Raji (cell line): ENCODE data around the gene LHX1.

Experiments used
- POLR2A ChIP-seq: IDR thresholded peaks from 2 replicates; pipeline ENCODE4 v1.6.1; 2011; ENCODE audit warnings: low read depth, low read length, control low read depth; ENCODE audit not compliant: insufficient read depth

Gene LHX1

GRCh38 chr17:36919407-36919968 is 17.8 kb upstream of the LHX1 start:
- TF ChIP-seq POLR2A, result no peak

GRCh38 chr17:36920032-36921005 is 17.0 kb upstream of the LHX1 start:
- no peak for TF ChIP-seq POLR2A

DNA sequence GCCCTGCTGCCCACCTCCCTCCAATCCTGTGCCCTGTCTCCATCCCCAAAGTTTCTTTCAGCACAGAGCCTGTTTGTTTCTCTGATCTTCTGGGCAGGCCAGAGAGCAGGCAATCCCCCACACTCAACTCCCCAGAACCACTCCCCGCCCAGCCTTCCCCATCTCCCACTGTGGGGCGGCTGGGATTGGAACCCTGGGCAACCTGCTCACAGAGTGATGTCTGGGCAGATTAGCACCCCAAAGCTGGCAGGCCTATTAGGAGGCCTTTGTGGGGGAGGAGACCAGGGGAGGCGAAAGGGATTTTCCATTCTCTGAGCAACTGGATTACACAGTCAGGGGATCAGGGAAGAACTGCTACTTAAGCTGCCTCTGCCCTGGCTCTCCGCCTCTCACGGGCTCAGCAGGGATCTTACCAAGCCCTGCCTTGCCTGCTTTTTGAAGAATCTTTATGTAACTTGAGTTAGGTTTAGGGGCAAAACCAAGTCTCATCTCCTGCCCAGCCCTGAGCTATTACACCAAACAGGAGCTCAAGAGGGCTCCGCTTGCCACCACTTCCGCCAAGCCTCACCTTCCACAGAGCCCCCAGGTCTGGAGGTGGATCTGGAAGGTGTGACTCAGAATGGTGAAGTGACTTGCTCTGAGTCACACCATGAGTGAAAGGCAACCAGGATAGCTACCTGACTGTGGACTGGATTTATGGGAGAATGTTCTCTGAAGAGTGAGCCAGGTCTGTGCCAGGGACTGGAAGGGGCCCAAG is 16.0 kb upstream of the LHX1 start:
- no peak for TF ChIP-seq POLR2A

- no peak for TF ChIP-seq POLR2A
Measured at GRCh38 chr17:36922175-36922574, 15.1 kb upstream of the LHX1 start.

DNA sequence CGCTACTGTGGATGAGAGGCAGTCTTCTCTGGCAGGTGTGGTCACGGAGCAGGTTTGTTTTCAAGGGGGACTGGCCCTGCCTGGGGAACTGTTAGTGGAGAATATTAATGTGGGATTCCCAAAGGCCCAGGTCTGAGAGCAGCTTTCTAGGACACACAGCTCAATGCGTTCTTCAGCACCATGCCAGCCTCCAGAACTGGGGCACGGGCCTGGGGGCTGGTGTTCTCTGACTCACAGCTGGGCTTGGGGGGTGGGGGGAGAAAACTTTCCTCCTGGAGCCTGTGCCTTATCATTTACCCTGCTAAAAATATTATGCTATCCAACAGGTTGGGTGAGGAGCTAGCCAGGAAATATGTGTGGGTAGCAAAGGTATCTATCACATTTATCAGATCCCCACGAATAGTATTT is 13.5 kb upstream of the LHX1 start:
- no peak for TF ChIP-seq POLR2A

DNA sequence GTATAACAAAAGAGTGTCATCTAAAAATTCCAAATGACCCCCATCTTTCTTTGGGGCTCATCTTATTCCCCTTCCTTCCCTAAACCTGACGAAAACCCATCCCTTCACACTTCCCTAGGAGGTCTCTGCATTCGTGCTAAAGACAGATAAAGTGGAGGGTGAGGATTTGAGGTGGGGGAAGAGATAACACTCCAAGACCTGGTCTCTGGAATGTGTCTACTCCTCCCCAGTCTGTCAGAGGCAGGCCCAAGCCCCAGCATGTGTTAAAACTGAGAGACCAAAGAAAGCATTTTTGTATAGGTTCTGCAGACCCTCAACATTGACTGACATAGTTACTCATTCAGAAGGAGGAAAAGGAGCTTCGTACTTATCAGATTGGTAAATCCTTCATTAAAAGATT is 11.0 kb upstream of the LHX1 start:
- TF ChIP-seq POLR2A, result no peak

GRCh38 chr17:36926701-36927100 is 10.6 kb upstream of the LHX1 start:
- no peak for TF ChIP-seq POLR2A

DNA sequence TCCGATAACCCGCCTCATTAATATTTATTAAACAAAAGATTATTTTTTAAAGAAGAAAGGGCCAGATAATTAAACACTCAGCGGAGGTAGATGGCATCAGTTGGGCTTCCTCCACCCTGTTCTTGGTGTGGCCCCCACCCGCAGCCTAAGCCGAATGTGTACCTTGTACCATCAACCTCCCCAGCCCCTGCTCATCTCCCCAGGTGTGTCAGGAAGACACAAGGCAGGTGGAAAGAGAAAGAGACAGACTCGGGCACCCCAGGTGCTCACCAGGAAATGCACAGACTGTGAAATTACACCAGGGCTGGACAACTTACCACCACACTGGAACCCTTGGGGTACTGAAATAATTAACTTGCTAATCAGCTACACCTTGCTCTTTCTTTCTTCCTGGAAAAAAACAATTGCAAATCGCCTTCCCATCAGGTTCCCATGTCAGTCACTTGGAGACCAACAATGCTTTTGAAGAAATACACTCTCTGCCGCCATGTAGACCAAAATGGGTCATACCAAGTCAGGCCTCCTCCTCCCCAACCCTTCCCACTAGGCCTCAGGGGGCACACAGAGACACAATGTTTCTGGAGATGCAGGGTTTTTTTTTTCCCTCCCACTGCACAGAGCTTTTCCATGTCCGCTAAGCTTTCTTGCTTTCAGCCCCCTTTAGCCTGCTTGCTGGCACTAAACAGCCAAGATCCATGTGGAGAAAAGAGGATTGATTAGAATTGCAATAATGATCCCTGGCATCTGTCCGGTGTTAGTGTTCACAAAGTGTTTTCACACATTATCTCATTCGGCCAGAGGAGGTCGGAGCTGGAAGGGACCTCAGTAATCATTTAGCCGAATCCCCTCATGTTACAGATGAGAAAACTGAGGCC is 8.6 kb upstream of the LHX1 start:
- no peak for TF ChIP-seq POLR2A

- TF ChIP-seq POLR2A, result no peak
Measured at GRCh38 chr17:36929851-36930582, 7.3 kb upstream of the LHX1 start.

- no peak for TF ChIP-seq POLR2A
Measured at GRCh38 chr17:36930583-36930900, 6.7 kb upstream of the LHX1 start.

DNA sequence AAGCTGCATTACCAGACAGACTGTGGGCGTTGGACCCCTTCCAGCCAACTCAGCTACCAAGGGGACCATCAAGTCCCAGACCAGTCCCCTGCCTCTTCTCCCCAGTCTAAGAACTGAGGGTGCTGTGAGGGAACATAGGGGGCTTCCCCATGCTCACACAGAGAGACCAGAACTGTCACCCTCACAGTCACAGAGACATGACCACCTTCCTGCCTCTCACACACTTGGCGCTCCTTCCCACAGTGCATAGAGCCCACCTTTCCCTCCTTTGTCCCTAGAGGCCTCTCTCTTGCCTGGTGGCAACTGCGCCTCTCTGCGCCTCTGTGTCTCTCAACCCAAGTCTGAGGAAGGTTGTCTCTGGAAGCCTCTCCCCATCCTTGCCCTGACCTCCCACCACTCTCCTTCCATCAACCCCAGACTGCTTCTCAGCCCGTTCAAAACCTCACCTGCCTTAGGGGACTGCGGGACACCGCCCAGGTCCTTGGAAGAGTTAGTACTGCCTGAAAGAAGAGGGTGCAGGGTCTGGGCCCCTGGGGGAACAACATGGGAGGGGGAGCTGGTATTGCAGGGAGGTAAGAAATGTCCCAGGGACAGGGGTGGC is 6.1 kb upstream of the LHX1 start:
- TF ChIP-seq POLR2A, result no peak

DNA sequence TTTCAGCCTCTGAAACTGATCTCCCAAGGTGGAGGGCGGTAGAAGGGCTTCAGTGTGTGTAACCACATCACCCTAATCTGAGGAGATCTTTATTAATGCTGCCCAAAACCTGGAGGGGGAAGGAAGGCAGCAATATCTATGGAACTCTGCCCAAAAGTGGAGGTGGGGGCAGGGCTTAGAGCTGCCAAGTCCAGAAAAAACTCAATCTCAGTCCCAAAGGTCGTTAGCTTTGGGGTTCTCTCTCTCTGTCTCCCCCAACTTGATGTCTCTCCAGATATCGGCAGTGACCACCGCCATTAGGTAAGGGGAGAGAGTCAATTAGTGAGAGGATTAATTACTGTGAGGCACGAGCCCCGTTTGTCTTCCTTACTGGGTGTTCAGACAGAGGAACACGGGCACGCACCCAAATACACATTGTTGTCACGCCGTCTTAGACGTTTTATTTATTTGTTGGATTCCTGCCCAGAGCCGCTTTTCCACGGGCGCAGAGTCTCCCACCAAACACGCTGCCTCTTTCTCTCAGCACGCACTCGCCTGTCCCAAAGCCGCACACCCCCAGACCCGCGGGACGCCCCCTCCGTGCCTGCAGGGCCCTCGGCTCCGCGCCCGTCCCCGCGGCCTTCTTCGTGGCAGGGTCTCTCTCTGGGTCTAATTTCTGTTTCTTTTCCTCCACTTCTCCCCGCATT is 5.4 kb upstream of the LHX1 start:
- TF ChIP-seq POLR2A, result no peak

DNA sequence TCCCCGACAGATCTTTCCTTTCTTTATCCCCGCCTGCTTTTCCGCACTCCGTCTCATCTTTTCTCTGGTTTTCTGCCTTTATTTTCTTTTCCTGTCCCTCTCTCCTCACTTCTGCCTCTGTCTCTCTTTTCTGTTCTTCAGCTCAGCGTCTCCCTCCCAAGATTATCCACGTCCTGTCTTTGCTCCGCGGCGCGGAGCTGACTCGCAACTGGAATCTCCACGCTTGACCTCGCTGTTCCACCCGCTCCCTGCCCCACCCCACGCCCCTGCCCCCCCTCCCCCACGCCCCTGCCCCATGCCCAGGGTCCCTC is 4.9 kb upstream of the LHX1 start:
- no peak for TF ChIP-seq POLR2A

- TF ChIP-seq POLR2A, result no peak
Measured at GRCh38 chr17:36932694-36933511, 4.4 kb upstream of the LHX1 start.
